NCI-H748 treated with DMSO at 0.1 percent for 48 hours (cell line): ENCODE measurements around the gene ADIG.
"Not testable (repeated sequence)": the region's sequence is repeated elsewhere in the genome, so short reads cannot be mapped to it uniquely, and the experiment has no call there.

Experiments used
- DNase-seq: peaks from one replicate; lab custom pipeline; 2025; lab: John Stamatoyannopoulos, UW

The ADIG gene

DNA sequence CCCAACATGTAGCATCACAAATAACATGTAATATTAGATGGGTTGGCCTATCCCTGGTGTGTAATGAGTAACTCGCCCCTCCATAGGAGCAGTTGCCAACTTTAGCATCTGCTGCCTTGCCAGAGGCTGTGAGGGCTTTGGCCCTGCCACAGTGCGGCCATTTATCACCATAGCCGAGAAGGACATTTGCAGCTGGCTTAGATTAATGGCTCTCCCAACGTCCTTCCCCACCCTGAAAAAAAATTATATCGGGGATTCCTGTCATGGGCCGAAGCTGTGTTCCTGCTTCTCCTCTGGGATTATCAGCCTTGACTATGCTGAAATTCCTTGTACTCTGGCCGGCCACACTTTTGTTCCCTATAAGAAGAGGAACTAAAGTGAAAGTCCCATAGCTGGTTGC lies 7.6 kb upstream of the ADIG start:
- no peak for DNase-seq

DNA sequence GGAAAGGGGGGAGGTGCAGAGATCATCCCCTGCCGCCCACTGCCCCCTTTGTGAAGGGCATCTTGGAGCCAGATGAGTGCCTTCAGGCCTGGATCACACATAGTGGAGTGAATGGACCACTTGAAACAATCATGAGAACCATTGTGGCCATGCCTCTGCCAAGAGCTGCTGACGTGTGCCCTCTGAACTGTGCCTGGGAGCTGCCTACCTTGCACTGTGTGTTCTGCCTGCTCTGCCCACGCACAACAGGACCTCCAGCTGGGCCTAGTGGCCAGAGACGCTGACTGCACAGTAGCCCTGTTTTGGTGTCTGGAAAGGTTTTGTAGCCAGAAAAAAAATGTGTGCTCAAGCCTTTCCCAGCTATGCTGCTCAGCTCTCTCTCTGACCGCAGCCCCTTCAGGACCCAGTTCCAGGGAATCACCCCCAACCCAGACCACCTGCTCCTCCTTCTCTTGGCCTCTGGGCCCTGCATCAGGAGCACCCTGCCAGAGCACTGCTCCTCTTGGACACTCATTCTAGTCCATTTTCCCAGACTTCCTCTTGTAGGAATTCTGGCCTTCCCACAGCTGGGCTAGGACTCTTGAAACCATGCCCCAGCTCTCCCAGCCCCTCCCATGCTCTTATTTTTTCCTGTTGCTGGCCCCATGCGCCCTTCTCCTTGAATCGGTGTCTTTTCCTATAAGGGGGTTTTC lies 1.6 kb upstream of the ADIG start:
- DNase-seq: no peak

DNA sequence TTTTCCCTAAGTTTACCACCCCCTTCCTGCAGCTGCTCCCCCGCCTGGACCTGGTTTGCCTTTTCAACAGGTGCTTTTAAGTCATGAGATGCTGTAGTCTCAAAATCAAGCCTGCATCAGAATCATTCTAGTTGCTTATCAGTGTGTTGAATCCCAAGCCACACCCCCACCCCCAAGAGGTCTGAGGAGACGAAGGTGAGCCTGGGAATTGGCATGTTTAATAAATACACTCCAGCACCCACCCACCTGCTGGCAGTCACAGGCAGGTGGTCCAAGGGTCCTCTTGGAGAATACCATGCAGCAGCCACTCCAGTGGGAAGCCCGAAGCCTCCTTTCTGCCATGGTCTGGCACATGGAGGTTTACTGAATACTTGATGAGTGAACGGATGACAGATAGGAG lies 1.1 kb upstream of the ADIG start:
- DNase-seq: no peak

DNA sequence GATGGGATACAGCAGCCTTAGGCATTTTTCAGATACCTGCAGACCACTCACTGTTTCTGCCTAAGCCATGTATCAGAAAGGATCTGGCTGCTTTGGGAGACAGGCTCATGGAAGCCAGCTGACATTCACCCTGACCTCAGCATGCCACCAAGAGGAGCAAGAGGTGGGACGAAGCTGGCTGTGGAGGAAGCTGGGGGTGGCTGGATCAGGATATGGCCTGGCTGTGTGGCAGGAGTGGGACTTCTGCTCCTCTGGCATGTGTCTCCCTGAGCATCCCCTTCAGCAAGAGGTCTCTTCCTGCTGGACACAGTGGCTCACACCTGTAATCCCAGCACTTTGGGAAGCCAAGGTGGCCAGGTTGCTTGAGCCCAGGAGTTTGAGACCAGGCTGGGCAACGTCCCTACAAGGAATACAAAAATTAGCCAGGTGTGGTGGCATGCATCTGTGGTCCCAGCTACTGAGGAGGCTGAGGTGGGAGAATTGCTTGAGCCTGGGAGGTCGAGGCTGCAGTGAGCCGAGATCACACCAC lies 897 bp downstream of the ADIG start:
- no peak for DNase-seq

DNA sequence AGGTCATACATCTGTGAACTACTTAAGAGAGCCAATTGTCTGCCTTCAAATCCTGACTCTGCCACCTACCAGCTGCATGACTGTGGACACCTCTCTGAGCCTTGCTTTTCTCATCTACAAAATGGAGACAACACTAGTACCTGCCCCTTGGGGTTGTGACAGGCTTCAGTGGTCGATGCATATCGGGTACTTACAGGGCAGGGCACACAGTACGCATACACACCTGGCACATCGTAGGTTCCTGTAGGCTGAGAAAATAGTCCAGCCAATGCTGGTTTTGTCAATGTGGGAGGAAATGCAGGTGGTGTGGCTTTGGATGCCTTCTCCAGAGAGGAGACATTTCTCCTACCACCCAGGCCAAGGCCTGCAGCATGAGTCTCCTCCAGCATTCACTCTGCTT lies 2.3 kb downstream of the ADIG start:
- DNase-seq: no peak

DNA sequence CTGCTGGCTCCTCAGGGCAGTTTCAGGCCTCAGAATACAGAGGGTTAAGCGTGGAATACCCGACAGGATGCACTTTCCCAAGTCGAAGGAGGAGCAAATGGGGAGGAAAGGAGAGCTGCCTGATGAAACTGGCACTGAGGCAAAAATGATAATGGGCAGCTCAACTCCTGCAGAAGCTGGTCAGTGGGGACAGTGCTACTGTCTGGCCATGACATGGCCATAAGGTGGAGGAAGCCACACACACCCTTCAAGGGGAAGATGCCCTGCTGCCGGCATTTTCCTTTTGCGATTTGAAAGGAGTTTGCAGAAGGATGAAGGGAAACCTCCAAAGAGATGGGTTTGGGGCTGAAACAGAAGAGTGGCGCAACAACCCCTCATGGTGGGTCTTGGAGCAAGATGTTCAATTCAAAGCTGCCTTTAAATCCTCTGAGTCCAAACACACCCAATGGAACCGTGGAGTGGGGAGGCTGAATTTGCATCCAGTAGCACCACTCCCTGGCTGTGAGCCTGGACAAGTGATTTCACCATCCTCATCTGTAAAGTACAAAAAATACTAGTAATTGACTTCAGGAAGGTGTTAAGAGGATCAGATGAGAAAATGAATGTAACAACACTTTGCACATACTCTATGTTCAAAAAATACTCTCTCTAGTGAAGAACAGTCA lies 3.2 kb downstream of the ADIG start:
- no peak for DNase-seq

DNA sequence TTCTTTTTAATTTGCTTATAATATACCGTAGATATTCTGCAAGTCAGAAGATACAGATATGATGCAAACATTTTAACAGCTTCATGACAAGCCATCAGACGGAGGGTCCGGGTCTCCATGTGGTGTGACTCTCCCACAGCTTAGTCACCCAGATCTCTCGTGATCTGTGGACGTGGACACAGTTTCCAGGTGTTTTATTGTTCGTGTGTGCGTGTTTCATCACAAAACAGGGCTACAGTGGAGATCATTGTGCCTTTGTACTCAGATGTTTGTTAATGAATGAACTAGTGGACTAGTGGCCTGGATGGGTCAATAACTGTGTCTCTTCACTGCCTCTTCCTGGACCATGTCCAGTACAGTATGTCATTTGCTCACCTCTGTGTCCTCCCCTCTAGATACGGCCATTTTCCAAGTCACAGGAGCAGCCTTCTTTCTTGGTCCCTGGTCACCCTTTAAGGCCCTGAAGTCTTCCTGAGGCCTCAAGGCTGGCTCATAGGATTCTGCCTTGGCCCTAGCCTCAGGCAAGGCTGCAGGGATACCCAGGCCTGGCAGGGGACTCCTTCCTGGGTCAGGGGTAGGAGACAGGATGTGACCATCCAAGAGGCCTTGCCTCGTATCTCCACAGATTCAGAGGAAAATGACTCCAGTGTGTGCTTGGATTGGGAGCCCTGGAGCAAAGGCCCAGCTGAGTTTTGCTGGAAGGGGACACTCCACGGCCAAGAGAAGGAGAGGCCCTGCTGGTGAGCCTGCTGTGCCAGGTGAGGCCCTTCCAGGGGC lies 4.6 kb downstream of the ADIG start:
- DNase-seq: no peak

DNA sequence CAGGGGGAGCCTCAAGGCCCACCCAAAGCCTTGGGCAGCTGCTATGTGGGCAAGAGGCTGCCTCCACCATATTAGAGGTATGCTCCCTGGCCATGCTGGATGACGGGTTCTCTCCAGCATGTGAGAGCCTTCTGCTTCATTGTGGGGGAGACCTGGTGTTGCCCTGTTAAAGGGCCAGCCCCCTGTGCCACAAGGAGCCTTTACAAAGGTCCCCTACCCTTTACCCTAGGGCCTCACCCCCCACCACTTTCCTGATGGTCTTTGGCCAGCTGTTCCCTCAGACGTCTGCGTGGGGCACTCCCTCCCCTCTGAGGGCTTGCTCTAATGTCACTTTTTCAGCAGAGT lies 5.2 kb downstream of the ADIG start:
- DNase-seq: no peak

DNA sequence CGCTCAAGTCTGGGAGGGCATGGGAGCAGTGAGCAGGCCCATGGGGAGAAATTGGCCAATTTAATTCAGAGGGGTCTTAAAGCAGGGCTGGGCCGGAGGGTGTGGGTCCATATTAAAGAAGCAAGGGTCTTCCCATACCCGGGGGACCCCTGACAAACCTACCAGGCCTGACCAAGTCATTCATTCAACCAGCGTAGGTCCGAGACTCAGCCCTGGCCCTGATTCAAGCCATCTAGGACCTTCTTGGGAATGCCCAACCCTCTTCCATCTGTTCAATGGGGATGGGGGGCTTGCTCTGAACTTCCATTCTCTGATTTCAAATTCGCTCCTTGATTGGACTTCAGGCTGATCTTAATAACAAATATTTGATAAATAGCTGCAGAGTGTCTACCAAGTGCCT lies 7.3 kb downstream of the ADIG start:
- DNase-seq: no peak

DNA sequence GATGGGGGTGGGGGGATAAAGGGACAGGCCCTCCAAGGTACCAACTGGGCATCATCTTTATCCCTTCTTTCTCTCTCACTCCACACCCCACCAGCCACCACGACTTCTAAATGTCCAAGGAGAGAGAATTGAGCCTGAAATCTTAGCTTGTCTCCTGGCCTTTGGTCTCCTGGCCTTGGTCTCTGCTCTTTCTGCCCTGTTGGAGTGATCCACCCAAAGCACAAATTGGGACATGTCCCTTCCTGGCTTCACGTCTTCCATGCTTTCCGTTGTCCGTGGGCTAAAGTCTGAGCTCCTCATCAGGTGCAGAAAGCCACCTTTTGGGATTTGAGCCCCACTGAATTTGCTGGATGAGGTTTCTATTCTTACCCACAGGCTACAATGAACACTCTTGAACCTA lies 8.4 kb downstream of the ADIG start:
- no peak for DNase-seq

DNA sequence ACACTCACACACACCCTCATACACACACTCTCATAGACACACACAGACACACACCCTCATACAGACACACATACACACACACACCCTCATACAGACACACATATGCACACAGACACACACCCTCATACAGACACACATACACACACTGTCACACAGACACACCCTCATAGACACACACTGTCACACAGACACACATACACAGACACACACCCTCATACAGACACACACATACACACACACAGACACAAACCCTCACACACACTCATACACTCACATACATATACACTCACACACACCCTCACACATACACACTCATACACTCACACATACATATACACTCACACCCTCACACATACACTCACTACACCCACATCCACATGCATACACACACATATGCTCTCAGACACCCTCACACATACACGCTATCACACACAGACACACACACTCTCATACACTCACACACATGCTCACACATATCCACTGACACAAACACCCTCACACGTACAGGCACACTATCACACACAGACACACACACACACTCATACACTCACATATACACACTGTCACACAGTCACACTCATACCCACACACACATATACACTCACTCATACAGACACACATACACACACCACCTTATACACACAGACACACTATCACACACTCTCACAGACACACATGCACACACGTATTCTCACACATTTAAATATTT lies 9.1 kb downstream of the ADIG start:
- no peak for DNase-seq

DNA sequence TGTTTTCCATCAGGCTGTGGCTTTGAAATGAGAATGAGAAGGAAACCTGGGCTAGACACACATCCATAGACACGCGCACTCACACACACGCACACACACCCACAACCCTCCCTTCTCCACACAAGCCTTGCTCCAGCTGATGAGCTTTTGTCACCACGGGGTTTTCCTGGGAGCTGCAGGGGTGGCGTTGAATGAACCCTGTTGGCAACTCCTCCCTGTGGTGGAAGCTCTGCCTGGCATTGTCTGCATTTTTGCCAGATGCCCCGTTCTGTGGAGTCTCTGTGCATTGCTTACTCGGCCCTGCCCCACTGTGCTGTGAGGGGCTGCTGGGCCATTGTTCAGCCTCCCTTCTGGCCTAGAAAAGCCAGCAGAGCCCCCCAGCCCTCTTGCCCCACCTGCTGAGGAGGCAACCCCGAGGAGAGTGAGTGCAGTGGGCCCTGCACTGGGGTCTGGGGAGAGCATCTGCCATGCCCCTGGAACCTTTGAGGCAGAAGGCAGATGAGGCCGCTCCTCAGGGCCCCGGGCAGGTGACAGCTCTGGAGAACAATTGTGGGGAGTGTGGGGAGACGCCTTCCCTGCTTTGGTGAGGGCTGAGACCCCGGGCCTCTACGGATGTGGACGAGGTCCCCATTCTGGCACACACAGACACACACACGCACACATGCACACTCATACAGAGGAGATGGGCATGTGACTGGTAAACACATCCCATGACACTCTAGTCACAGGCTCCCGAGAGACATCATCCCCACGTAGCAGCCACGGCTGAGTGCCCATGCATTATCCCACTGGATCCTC lies 9.9 kb downstream of the ADIG start:
- no peak for DNase-seq

DNA sequence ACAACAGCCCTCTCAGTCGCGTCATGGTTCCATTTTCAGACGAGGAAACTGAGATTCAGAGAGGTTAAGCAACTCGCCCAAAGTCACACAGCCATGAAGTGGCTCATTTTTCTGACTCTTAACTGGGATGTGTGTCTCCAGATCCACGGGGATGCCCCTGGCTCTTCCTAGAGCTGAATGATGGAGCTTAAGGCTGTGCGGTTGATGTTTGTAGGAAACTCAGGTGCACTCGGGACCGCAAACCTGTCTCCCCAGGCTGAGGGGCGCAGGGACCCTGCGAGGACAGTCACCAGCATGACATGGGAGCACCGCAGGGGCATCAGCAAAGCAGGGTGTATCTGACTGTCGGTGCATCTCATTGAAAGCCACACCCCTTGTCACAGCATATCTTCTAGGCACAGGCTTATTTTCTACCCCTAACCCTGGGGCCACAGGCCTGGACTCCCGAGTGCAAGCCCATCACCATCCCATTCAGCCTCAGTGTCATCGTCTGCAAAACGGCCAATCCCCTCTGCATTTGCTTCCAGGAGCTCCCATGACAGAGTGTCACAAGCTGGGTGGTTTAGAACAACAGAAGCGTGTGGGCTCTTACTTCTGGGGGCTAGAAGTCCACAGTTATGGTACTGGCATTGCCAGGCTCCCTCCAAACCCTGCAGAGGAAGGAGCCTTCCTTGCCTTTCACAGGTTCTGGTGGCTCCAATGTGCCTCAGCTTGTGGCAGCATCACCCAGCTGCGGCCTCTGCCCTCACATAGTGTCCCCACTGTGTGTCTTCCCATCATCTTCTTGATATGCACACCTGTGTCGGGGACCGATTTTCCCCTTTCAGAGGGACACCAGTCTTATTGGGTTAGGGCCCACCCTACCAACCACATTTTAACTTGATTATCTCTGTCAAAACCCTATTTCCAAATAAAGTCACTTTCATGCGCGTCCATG lies 10.7 kb downstream of the ADIG start:
- no peak for DNase-seq

DNA sequence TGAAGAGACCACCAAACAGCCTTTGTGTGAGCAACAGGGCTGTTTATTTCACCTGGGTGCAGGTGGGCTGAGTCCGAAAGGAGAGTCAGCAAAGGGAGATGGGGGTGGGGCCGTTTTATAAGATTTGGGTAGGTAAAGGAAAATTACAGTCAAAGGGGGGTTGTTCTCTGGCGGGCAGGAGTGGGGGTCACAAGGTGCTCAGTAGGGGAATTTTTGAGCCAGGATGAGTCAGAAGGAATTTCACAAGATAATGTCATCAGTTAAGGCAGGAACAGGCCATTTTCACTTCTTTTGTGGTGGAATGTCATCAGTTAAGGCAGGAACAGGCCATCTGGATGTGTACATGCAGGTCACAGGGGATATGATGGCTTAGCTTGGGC lies 11.4 kb downstream of the ADIG start:
- DNase-seq: not testable (repeated sequence)

DNA sequence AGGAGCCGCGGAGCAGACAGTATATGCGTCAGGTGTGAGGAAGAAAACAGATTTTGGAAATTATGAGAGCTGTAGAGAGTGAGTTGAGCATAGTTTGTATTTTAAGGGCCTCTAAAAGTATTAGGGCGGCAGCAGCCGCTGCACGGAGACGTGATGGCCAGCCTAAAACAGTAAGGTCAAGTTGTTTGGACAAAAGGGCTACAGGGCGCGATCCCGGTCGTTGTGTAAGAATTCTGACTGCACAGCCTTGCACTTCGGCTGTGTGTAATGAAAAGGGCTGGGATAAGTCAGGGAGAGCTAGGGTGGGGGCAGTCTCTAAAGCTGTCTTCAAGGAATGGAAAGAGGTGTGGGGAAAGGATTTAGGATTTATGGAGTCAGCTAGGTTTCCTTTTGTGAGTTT lies 13.3 kb downstream of the ADIG start:
- not testable (repeated sequence) for DNase-seq

DNA sequence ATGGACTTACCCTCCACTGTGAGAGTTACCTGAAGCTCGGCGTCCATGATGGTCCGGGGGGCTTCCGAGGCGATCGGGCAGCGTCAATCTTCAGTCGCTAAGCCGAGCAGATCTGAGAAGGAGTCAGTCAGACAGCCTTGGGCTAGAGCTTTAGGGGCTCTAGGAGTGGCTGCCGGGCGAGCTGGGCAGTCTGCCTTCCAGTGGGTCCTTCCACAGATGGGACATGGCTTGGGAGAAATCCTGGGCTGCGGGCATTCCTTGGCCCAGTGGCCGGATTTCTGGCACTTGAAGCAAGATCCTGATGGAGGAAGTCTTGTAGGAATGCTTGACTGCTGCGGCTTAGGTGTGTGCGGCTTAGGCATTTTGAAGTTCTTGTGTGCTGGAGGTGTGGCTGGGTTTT lies 14.9 kb downstream of the ADIG start:
- not testable (repeated sequence) for DNase-seq

DNA sequence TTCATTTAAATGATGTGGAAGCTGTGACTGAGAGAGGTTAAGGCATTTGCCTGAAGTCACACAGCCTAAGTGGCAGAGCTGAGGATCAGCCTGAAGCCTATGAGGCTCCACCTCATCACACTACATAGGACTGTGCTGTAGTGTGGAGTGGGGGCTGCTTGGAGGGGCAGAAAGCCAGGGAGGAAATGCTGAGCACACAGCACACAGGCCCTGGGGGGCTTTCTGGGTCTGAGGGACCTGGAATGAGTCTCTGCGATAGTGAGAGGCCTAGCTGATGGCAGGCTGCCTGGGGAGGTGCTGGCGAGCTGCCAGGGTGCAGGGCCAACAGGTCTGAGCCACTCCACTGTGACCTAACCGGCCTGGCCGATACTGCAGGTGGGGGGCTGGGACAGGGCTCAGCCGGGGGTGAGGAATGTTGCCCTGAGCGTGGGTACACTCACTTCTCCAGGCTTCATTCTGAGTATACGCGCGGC lies 18.4 kb downstream of the ADIG start:
- DNase-seq: no peak

DNA sequence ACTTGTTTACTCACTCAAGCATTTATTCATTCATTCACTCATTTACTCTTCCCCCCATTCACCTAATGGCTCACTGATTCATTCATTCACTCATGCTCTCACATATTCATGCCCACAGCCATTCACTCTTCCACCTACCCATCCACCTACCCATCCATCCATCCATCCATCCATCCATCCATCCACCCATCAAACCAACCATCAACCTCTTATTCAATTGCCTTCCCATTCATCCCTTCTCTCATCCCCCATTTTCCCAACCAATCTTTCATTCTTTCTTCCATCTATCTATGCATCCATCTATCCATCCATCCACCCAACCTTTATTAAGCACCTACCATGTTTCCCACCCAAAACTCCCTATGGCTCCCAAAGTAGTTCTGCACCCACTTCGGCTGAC lies 19.1 kb downstream of the ADIG start:
- no peak for DNase-seq

DNA sequence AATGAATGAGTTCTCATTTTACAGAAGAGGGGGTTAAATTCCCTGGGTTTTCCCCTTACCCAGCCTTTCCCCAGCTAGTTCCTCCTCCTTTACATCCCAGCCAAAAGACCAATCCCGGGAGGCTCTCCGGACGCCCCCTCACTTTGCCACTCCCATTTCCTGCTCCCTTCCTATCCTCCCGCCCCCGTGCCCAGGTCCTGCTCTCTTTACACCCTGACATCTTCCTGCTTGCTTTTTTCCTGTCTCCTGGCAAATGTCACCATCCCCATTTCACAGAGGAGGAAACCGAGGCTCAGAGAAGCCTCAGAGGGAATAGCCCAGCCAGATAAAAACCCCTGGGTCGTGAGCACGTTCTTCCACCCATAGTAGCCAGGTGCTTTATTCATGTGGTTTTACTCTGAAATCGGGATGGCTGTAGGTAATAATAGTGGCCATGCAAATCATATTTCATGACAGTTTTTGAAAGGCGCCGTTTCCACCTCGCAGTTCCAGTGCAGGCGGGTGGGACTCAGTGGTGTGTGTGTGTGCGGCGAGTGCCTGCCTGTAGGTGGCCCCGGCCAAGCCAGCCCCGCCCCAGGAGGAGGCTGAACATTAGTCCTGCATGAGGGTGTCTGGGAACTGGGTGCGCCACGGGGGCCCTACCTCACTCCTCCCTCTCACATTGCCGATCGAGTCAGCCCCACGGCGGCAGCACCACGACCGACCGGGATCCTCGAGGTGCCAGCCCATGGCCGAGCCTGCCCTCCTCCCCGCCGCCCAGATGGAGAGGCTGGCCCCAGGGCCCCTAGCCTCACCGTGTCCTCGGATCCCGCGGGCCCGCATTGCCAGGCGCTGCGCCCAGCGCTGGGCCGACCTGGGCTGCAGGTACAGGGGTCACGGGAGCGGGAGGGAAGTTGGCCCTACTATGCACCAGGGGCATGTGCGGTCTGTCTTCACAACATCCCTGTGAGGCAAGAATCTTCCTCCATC lies 20.5 kb downstream of the ADIG start, which contains the start of gene ARHGAP40:
TSS of gene ARHGAP40 (plus strand) at position 594 of the 969 bp plus-strand sequence.
- DNase-seq: no peak
